CD4-positive, alpha-beta T cell (primary cell): ENCODE data around the gene NRG4. TPM values are rescaled to one million over a fixed set of nuclear protein-coding genes. Genes with fewer than 3 reads are reported as not detected.

ENCODE experiments used
- ATAC-seq: fragments of 200-7000 bp; cut with Tn5 transposase; one replicate; pipeline ENCODE4 v1.10.0; 2022; ENCODE audit warnings: mild to moderate bottlenecking; ENCODE audit not compliant: poor library complexity
- CTCF ChIA-PET: fragments of 350-600 bp; sonication (Branson Sonifier 250); formaldehyde crosslinking; loops from one replicate; lab custom pipeline; 2021; ENCODE audit warnings: antibody characterized with exemption, inconsistent platforms; lab: Charles Lee
- POLR2A ChIA-PET: fragments of 350-600 bp; sonication (Branson Sonifier 250); formaldehyde crosslinking; loops from one replicate; lab custom pipeline; 2021; ENCODE audit warnings: antibody characterized with exemption, inconsistent platforms; lab: Charles Lee
- DNase-seq, 14 experiments: peaks; one replicate each; pipeline ENCODE4 v3.0.0-alpha.2; 2013 to 2020; ENCODE audit warnings: mixed read lengths in 2 of 14
- H3K27ac ChIP-seq, 2 donors: one replicate each; pipeline versions ENCODE4 v1.5.1 to v1.7.0; 2013; ENCODE audit warnings: low read length in 2 of 2, low read depth in 1 of 2, mild to moderate bottlenecking in 1 of 2
- H3K27me3 ChIP-seq, 2 experiments: 1 replicate in 1 of 2; 2 replicates in 1 of 2; pipeline versions ENCODE4 v1.6.1 to v1.7.0; 2013; ENCODE audit warnings: low read length in 2 of 2, control low read depth in 1 of 2, mild to moderate bottlenecking in 1 of 2, moderate library complexity in 1 of 2; ENCODE audit not compliant: insufficient read depth in 2 of 2, control insufficient read depth in 1 of 2
- H3K36me3 ChIP-seq: one replicate; pipeline ENCODE4 v1.6.1; 2013; ENCODE audit warnings: low read length, control low read depth; ENCODE audit not compliant: insufficient read depth
- H3K4me1 ChIP-seq: one replicate; pipeline ENCODE4 v1.6.1; 2013; ENCODE audit warnings: low read length, control low read depth; ENCODE audit not compliant: insufficient read depth
- H3K4me3 ChIP-seq: one replicate; pipeline ENCODE4 v1.5.1; 2013; ENCODE audit warnings: mild to moderate bottlenecking, low read length, moderate library complexity
- H3K9me3 ChIP-seq, 2 experiments: 1 replicate in 1 of 2; 2 replicates in 1 of 2; pipeline versions ENCODE4 v1.6.1 to v1.7.0; 2013; ENCODE audit warnings: low read length in 2 of 2, mild to moderate bottlenecking in 2 of 2, control low read depth in 1 of 2, moderate library complexity in 1 of 2; ENCODE audit not compliant: control insufficient read depth in 1 of 2, insufficient read depth in 1 of 2
- H3K27ac Mint-ChIP-seq: one replicate; pipeline ENCODE4 v1.8.0; 2020; ENCODE audit warnings: mixed read lengths
- H3K27me3 Mint-ChIP-seq: one replicate; pipeline ENCODE4 v1.8.0; 2021; ENCODE audit warnings: mixed read lengths
- H3K36me3 Mint-ChIP-seq: one replicate; pipeline ENCODE4 v1.8.0; 2021; ENCODE audit warnings: low read depth, mixed read lengths
- H3K4me1 Mint-ChIP-seq: one replicate; pipeline ENCODE4 v1.8.0; 2021; ENCODE audit warnings: low read depth, mixed read lengths
- H3K4me3 Mint-ChIP-seq: one replicate; pipeline ENCODE4 v1.8.0; 2020; ENCODE audit warnings: mild to moderate bottlenecking, mixed read lengths
- H3K9me3 Mint-ChIP-seq: one replicate; pipeline ENCODE4 v1.8.0; 2020; ENCODE audit warnings: mixed read lengths
- intact Hi-C, 2 experiments: fragments of 100-400 bp; cut with DNase I in 1 of 2; cut with micrococcal nuclease in 1 of 2; formaldehyde crosslinking; loops; one replicate each; pipeline versions ENCODE4 v1.15.1 to v1.9.0; 2023 to 2025; cut with DNase I, micrococcal nuclease
- total RNA-seq, 174 experiments: library from RNA in 2 of 174; stranded (reverse) in 2 of 174; gene quantifications; one replicate each; pipeline ENCODE4 v1.2.3 and lab custom pipeline; 2021 to 2026
- TF ChIP-seq, protein P1 (sequence below): fragments of 200-600 bp; IDR thresholded peaks from one replicate; pipeline ENCODE4 v1.8.0; 2022; ENCODE audit warnings: antibody characterized with exemption, mild to moderate bottlenecking

Gene NRG4
- total RNA-seq, 2 experiments from 2014 or later = not detected

DNA sequence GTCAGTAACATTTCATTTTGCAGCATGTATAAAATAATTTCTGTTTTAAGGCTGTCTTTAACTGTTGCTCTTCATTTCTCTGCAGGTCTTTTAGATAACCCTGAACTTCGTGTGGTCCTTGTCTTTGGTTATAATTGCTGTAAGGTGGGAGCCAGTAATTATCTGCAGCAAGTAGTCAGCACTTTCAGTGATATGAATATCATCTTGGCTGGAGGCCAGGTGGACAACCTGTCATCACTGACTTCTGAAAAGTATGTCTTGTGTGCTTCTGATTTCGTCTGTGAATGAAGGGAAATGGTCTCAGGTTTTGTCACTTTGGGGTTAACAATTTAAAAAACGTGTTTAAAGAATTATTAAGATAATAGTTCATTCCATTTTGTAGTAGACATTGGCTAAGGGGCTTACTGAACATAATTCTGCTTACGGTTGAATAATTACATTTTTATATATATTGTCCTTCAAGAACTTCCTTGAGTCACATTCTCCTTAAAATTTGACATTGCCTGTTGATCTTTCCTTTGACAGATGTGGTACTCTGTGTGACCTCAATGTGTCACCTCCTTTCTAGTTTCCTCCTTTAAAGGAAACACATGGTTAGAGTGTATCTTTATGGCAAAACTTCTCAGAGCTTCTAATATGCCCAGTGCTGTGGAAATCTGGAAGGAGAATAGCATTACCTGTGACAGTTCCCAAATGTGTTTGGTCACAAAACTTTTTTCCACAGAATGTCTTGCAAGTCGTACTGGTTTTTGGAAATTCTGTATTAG lies 82.2 kb downstream of the NRG4 start:
- H3K4me3 Mint-ChIP-seq = no peak overlapping the region
- Histone ChIP-seq H3K36me3 (peaks cover 57% of the 10 kb centered on the region), H3K27ac (no peak overlapping the region), H3K9me3 (no peaks in the 10 kb centered on the region), H3K27me3 (no peaks in the 10 kb centered on the region), H3K4me1 (no peaks in the 10 kb centered on the region), H3K4me3 (no peak overlapping the region)
- DNase-seq = peak in 1 of 14 experiments; percentile 23
- H3K4me1 Mint-ChIP-seq = peaks cover 43% of the 10 kb centered on the region
- H3K27me3 Mint-ChIP-seq = no peaks in the 10 kb centered on the region
- ChIA-PET CTCF (interaction anchor here (0.6 kb wide), 1 partner anchor 119 kb away, joined by 3 read pairs; no protein-coding TSS in a partner anchor), POLR2A (interaction anchor here (0.9 kb wide), 1 partner anchor 10 kb away, joined by 3 read pairs; no protein-coding TSS in a partner anchor)
- peaks cover 82% of the 10 kb centered on the region for H3K36me3 Mint-ChIP-seq
- no peak for ATAC-seq
- no peak overlapping the region for H3K27ac Mint-ChIP-seq
- intact Hi-C loops = no loop called here
- H3K9me3 Mint-ChIP-seq = no peaks in the 10 kb centered on the region
- TF ChIP-seq, protein P1, sequence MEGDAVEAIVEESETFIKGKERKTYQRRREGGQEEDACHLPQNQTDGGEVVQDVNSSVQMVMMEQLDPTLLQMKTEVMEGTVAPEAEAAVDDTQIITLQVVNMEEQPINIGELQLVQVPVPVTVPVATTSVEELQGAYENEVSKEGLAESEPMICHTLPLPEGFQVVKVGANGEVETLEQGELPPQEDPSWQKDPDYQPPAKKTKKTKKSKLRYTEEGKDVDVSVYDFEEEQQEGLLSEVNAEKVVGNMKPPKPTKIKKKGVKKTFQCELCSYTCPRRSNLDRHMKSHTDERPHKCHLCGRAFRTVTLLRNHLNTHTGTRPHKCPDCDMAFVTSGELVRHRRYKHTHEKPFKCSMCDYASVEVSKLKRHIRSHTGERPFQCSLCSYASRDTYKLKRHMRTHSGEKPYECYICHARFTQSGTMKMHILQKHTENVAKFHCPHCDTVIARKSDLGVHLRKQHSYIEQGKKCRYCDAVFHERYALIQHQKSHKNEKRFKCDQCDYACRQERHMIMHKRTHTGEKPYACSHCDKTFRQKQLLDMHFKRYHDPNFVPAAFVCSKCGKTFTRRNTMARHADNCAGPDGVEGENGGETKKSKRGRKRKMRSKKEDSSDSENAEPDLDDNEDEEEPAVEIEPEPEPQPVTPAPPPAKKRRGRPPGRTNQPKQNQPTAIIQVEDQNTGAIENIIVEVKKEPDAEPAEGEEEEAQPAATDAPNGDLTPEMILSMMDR = no peak

DNA sequence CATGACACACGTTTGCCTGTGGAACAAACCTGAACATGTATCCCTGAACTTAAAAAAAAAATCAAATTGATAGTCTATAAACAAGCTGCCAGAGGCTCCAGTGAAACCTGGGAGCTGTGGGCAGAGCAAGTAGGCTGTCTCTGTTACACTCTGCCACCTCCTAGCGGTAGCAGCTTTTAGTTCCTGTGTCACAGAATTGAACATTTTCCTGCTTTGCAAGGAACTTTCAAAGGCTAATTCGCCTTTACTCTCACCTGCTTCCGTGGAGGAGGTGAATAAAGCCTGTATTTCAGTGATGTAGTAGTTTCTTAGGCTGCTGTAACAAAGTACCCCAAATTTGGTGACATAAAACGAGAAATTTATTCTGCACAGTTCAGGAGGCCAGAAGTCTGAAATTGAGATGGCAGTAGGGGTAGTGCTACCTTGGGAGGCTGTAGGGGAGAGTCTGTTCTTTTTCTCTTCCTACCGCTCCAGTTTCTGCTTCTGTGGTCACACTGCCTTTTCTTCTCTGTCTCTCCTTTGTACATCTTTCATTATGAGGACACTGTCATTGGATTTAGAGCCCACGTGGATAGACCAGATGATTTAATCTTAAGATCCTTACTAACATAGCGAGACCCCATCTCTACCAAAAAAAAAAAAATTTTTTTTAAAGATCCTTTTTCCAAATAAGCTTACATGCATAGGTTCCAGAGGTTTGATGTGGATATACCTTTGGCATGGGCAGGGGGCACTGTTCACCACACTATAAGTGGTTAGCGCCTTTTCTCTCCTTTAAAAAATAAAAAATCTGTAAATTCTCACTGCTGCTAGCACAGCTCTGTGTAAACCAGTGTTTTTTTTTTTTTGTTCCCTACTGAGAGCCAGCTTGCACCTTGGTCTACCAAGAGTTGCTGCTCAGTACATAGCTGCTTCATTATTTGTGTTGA lies 83.3 kb downstream of the NRG4 start:
- Histone ChIP-seq H3K4me3 (no peak overlapping the region), H3K27me3 (no peaks in the 10 kb centered on the region), H3K9me3 (no peaks in the 10 kb centered on the region), H3K36me3 (peaks cover 53% of the 10 kb centered on the region), H3K4me1 (no peaks in the 10 kb centered on the region), H3K27ac (no peak overlapping the region)
- peak in 1 of 14 experiments; percentile 16 for DNase-seq
- Mint-ChIP-seq H3K4me1 (peaks cover 49% of the 10 kb centered on the region), H3K27me3 (no peaks in the 10 kb centered on the region), H3K36me3 (peaks cover 79% of the 10 kb centered on the region), H3K4me3 (no peak overlapping the region), H3K27ac (no peak overlapping the region), H3K9me3 (no peaks in the 10 kb centered on the region)
- POLR2A ChIA-PET = interaction anchor here (0.9 kb wide), 1 partner anchor 9 kb away, joined by 3 read pairs; no protein-coding TSS in a partner anchor
- intact Hi-C loops = no loop called here
- no peak for ATAC-seq
- TF ChIP-seq, protein P1 = no peak
- CTCF ChIA-PET = interaction anchor here (0.6 kb wide), 1 partner anchor 118 kb away, joined by 3 read pairs; no protein-coding TSS in a partner anchor

DNA sequence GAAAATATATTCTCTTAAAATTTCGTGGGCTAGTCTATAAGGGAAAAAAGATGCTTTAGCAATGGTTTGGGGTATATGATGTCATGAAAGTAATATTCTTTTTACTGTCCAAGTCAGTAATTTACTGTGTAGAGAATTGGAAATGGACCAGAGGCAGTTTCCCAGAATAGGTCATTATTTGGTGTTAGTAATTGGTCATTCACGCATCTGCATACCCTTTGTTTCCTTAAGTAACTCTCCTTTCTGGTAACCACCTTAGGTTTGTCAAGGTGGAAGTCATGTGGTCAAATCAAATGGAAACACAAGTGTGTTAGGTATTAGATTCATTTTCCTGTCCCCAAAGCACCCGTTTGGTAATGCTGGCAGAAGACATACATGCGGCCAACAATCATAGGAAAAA lies 84.6 kb downstream of the NRG4 start:
- Mint-ChIP-seq H3K27me3 (no peaks in the 10 kb centered on the region), H3K4me3 (no peak overlapping the region), H3K27ac (no peak overlapping the region), H3K36me3 (peaks cover 76% of the 10 kb centered on the region), H3K9me3 (no peaks in the 10 kb centered on the region), H3K4me1 (peaks cover 53% of the 10 kb centered on the region)
- POLR2A ChIA-PET = no interaction called here
- intact Hi-C loops = no loop called here
- TF ChIP-seq, protein P1 = no peak
- Histone ChIP-seq H3K4me1 (no peaks in the 10 kb centered on the region), H3K27ac (no peak overlapping the region), H3K4me3 (no peak overlapping the region), H3K27me3 (no peaks in the 10 kb centered on the region), H3K36me3 (peaks cover 41% of the 10 kb centered on the region), H3K9me3 (no peaks in the 10 kb centered on the region)
- no peak for DNase-seq
- no peak for ATAC-seq
- CTCF ChIA-PET = no interaction called here
